Embryonic facial prominence (tissue), 1 donor: ENCODE results near the gene LENG9.
A peak's percentile ranks its signal among the peaks of the same experiment; 100 is the strongest.

Experiments used
- DNase-seq: peaks from one replicate; pipeline ENCODE4 v3.0.0-alpha.2; 2016; ENCODE audit errors: extremely low spot score

Gene LENG9

GRCh38 chr19:54421521-54421920 is 42.1 kb downstream of the LENG9 start:
- no peak for DNase-seq

GRCh38 chr19:54421169-54421516 is 42.4 kb downstream of the LENG9 start:
- no peak for DNase-seq

GRCh38 chr19:54420383-54421168 is 43.0 kb downstream of the LENG9 start:
- peak; percentile 35 for DNase-seq

- DNase-seq = no peak
Measured at GRCh38 chr19:54420068-54420382, 43.6 kb downstream of the LENG9 start.

GRCh38 chr19:54418930-54419800 is 44.4 kb downstream of the LENG9 start:
- no peak for DNase-seq

GRCh38 chr19:54418030-54418929 is 45.3 kb downstream of the LENG9 start:
- DNase-seq = no peak

- DNase-seq = no peak
Measured at GRCh38 chr19:54416695-54417491, 46.7 kb downstream of the LENG9 start.

- no peak for DNase-seq
Measured at GRCh38 chr19:54415901-54416673, 47.5 kb downstream of the LENG9 start.

GRCh38 chr19:54415208-54415900 is 48.2 kb downstream of the LENG9 start, which contains the start of gene TTYH1:
TSS of gene TTYH1 (plus strand) at chr19:54415464. CDS start at chr19:54415553, 89 bp downstream.
- DNase-seq = no peak

- no peak for DNase-seq
Measured at GRCh38 chr19:54414156-54414555, 49.4 kb downstream of the LENG9 start.

- DNase-seq = no peak
Measured at GRCh38 chr19:54412877-54413276, 50.7 kb downstream of the LENG9 start.
